ENCODE results near the gene NSMCE3.
A peak's percentile ranks its signal among the peaks of the same experiment; 100 is the strongest.

NSMCE3 gene

DNA sequence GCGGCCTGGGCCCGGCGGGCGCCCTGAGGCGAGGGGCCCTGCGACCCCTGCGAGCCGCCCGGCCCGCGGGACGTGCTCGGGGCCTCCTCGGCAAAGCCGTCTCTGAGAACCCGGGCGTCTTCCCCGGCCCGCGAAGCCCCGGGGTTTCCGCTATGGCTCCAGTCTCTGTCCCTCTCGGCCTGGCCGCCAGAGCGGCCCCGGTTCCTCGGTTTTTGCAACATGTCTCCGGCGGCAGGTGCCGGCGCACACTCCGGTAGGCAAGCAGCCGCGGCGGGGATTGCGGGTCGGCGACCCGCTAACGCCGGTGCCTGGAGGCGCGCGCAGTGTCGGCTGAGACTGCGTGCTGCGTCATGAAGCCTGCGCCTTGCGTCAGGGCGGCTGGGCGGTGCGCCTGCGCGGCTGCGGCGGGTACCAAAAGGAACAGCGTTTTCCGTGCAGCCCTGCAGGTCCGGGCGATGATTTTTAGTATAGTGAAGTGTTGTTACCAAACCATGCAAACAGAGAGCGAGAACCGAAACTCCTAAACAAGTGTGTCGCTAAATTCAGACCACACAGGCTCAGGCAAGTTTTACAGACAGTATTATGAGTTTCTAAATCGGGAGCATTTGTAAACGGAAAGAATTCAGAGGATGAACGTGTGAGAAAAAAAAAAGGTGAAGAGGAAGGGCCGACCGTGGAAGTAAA is at the start of gene NSMCE3:
TSS of gene NSMCE3 (minus strand) at position 338 of the 684 bp plus-strand sequence. CDS start at position 221, 117 bp downstream.
- TF ChIP-seq CTCF (IDR thresholded peaks at IDR 0.05; ENCODE audit: control insufficient read depth, insufficient read depth, low read depth, low read length, missing control alignments): no peak
- H3K4me3 ChIP-seq (ENCODE audit: control insufficient read depth, low read depth, low read length): peak within 1 kb of the TSS; percentile 86
- peak; percentile 54 for DNase-seq (ENCODE audit: low read depth)

DNA sequence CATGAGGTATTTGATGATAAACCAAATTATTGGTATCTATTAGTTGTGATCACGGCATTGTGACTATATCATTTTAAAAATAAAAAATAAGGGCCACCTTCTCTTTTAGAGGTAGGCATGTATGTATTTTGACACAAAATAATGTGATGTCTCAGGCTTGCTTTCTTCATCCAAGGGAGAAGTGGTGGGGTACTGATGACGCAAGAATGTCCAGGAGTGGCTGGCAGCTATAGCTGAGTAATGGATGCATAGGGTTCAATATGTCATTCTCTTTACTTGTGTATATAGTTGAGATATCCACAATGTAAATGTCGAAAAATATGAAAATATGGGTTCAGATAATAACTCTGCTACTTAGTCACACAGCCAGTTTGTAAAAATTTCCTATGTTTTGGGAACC is 46.8 kb upstream of the NSMCE3 start:
- no peak for TF ChIP-seq CTCF (IDR thresholded peaks at IDR 0.05; ENCODE audit: control insufficient read depth, insufficient read depth, low read depth, low read length, missing control alignments)
- no peak overlapping the region for H3K4me3 ChIP-seq (ENCODE audit: control insufficient read depth, low read depth, low read length)
- DNase-seq (ENCODE audit: low read depth): no peak

GRCh38 chr15:29312387-29312786 is 42.8 kb upstream of the NSMCE3 start:
- peak; percentile 17 for DNase-seq (ENCODE audit: low read depth)
- H3K4me3 ChIP-seq (ENCODE audit: control insufficient read depth, low read depth, low read length): no peak overlapping the region
- no peak for TF ChIP-seq CTCF (IDR thresholded peaks at IDR 0.05; ENCODE audit: control insufficient read depth, insufficient read depth, low read depth, low read length, missing control alignments)

DNA sequence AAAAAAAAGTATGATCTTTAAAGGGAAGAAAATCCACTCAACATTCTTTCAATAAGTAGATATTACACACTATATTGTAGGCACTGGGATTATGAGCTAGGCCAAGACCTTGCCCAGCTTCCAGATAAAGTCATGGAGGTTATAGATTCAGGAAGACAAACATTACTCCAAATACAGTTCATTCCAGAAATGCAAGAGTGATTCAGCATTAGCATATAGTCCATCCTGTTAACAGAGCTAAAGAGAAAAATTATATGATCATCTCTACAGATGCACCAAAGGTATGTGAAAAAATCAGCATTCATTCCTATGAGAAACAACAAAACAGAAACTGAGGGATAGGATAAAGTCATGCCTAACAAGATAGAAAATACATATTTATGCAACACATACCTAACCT is 42.1 kb upstream of the NSMCE3 start:
- no peak overlapping the region for H3K4me3 ChIP-seq (ENCODE audit: control insufficient read depth, low read depth, low read length)
- DNase-seq (ENCODE audit: low read depth): no peak
- no peak for TF ChIP-seq CTCF (IDR thresholded peaks at IDR 0.05; ENCODE audit: control insufficient read depth, insufficient read depth, low read depth, low read length, missing control alignments)

DNA sequence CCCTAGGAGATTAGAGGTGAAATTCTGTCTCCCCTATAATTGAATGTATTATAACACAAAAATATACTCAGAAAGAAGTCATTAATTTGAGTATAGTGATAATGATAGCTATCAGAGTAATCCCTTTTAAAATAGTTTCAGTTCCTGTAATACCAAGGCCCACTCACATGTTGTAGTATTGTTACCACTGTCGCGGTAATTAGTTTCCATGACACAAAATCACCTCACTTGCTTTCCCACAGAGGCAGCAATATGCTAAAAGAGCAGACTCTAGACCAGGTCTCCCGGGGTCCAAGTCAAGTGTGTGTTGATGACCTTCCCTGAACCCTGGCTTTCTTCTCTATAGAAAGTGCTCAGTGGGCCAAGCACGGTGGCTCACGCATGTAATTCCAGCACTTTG is 39.5 kb upstream of the NSMCE3 start:
- no peak for TF ChIP-seq CTCF (IDR thresholded peaks at IDR 0.05; ENCODE audit: control insufficient read depth, insufficient read depth, low read depth, low read length, missing control alignments)
- DNase-seq (ENCODE audit: low read depth): no peak
- no peak overlapping the region for H3K4me3 ChIP-seq (ENCODE audit: control insufficient read depth, low read depth, low read length)

- TF ChIP-seq CTCF (IDR thresholded peaks at IDR 0.05; ENCODE audit: control insufficient read depth, insufficient read depth, low read depth, low read length, missing control alignments): no peak
- no peak for DNase-seq (ENCODE audit: low read depth)
- H3K4me3 ChIP-seq (ENCODE audit: control insufficient read depth, low read depth, low read length): no peak overlapping the region
These were observed 38.7 kb upstream of the NSMCE3 start for GRCh38 chr15:29308299-29308698.

Measured in AG09309 (cell line).